ENCODE data around the gene SCD5. TPM values are rescaled to one million over a fixed set of nuclear protein-coding genes. Genes with fewer than 3 reads are reported as not detected.

Gene SCD5
- total and polyA plus RNA-seq, 2 donors (not counting 1 experiment from before 2014, with no cell fraction given), result 0.03 TPM; not detected in 1

- H3K4me3 ChIP-seq (ENCODE audit: control extremely low read depth in 1 of 5, extremely low read depth in 1 of 5, insufficient read depth in 1 of 5, low read depth in 2 of 5, low read length in 4 of 5), result no peak overlapping the region
- no peaks in the 10 kb centered on the region for H3K36me3 ChIP-seq (replicated peaks in 1 of 2; ENCODE audit: control extremely low read depth in 1 of 2, control insufficient read depth in 1 of 2, extremely low read depth in 1 of 2, insufficient read depth in 2 of 2, low read length in 1 of 2)
- POLR2A ChIA-PET, result no interaction called here
- H3K79me2 ChIP-seq (ENCODE audit: control insufficient read depth, insufficient read depth, low read length), result no peaks in the 10 kb centered on the region
- intact Hi-C loops (cut with micrococcal nuclease), result no loop called here
- Mint-ChIP-seq H3K9me3 (ENCODE audit: insufficient read depth) (no peaks in the 10 kb centered on the region), H3K4me1 (no peaks in the 10 kb centered on the region), H3K4me3 (no peak overlapping the region), H3K27me3 (peaks cover 9% of the 10 kb centered on the region), H3K27ac (no peak overlapping the region)
- CTCF ChIA-PET, result no interaction called here
- WGBS (ENCODE audit: insufficient coverage), result 91% methylated on average over 4 of the region's 4 CpGs
- H3K9me3 ChIP-seq (ENCODE audit: control extremely low read depth in 1 of 3, control insufficient read depth in 2 of 3, insufficient read depth in 1 of 3, low read length in 2 of 3), result no peaks in the 10 kb centered on the region
- ATAC-seq (ENCODE audit: low read depth) (no peak), DNase-seq (no peak)
- no peak overlapping the region for H3K27ac ChIP-seq (ENCODE audit: low read length in 2 of 2)
- TF ChIP-seq, protein P1, sequence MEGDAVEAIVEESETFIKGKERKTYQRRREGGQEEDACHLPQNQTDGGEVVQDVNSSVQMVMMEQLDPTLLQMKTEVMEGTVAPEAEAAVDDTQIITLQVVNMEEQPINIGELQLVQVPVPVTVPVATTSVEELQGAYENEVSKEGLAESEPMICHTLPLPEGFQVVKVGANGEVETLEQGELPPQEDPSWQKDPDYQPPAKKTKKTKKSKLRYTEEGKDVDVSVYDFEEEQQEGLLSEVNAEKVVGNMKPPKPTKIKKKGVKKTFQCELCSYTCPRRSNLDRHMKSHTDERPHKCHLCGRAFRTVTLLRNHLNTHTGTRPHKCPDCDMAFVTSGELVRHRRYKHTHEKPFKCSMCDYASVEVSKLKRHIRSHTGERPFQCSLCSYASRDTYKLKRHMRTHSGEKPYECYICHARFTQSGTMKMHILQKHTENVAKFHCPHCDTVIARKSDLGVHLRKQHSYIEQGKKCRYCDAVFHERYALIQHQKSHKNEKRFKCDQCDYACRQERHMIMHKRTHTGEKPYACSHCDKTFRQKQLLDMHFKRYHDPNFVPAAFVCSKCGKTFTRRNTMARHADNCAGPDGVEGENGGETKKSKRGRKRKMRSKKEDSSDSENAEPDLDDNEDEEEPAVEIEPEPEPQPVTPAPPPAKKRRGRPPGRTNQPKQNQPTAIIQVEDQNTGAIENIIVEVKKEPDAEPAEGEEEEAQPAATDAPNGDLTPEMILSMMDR (IDR thresholded peaks at IDR 0.05), result no peak
- TF ChIP-seq EZH2 (IDR thresholded peaks at IDR 0.05; ENCODE audit: borderline replicate concordance, insufficient read depth, low read depth, low read length, poor library complexity, severe bottlenecking), result no peak
- no peak overlapping the region for H2AFZ ChIP-seq (ENCODE audit: insufficient read depth, low read depth, low read length, poor library complexity, severe bottlenecking)
- H3K4me1 ChIP-seq (ENCODE audit: control insufficient read depth in 2 of 2, insufficient read depth in 2 of 2, low read length in 2 of 2), result no peaks in the 10 kb centered on the region
- H3K9ac ChIP-seq (ENCODE audit: low read length), result no peak overlapping the region
- H4K20me1 ChIP-seq (ENCODE audit: control insufficient read depth, insufficient read depth, low read length, poor library complexity, severe bottlenecking), result no peaks in the 10 kb centered on the region
- H3K4me2 ChIP-seq (replicated peaks; ENCODE audit: low read depth, low read length, poor library complexity, severe bottlenecking), result no peak overlapping the region
- no peaks in the 10 kb centered on the region for H3K27me3 ChIP-seq (replicated peaks in 1 of 4; ENCODE audit: control extremely low read depth in 1 of 4, control insufficient read depth in 3 of 4, insufficient read depth in 4 of 4, low read length in 3 of 4)
These were observed 11.3 kb downstream of the SCD5 start for GRCh38 chr4:82787342-82787741.

- Mint-ChIP-seq H3K27me3 (peaks cover 9% of the 10 kb centered on the region), H3K4me1 (no peaks in the 10 kb centered on the region), H3K4me3 (no peak overlapping the region), H3K9me3 (ENCODE audit: insufficient read depth) (no peaks in the 10 kb centered on the region), H3K27ac (no peak overlapping the region)
- Histone ChIP-seq H3K4me3 (ENCODE audit: control extremely low read depth in 1 of 5, extremely low read depth in 1 of 5, insufficient read depth in 1 of 5, low read depth in 2 of 5, low read length in 4 of 5) (no peak overlapping the region), H3K79me2 (ENCODE audit: control insufficient read depth, insufficient read depth, low read length) (no peaks in the 10 kb centered on the region), H2AFZ (ENCODE audit: insufficient read depth, low read depth, low read length, poor library complexity, severe bottlenecking) (no peak overlapping the region), H3K4me2 (replicated peaks; ENCODE audit: low read depth, low read length, poor library complexity, severe bottlenecking) (no peak overlapping the region), H4K20me1 (ENCODE audit: control insufficient read depth, insufficient read depth, low read length, poor library complexity, severe bottlenecking) (no peaks in the 10 kb centered on the region), H3K4me1 (ENCODE audit: control insufficient read depth in 2 of 2, insufficient read depth in 2 of 2, low read length in 2 of 2) (no peaks in the 10 kb centered on the region), H3K27me3 (replicated peaks in 1 of 4; ENCODE audit: control extremely low read depth in 1 of 4, control insufficient read depth in 3 of 4, insufficient read depth in 4 of 4, low read length in 3 of 4) (no peaks in the 10 kb centered on the region), H3K9me3 (ENCODE audit: control extremely low read depth in 1 of 3, control insufficient read depth in 2 of 3, insufficient read depth in 1 of 3, low read length in 2 of 3) (no peaks in the 10 kb centered on the region), H3K27ac (ENCODE audit: low read length in 2 of 2) (no peak overlapping the region), H3K9ac (ENCODE audit: low read length) (no peak overlapping the region), H3K36me3 (replicated peaks in 1 of 2; ENCODE audit: control extremely low read depth in 1 of 2, control insufficient read depth in 1 of 2, extremely low read depth in 1 of 2, insufficient read depth in 2 of 2, low read length in 1 of 2) (no peaks in the 10 kb centered on the region)
- CTCF ChIA-PET, result no interaction called here
- POLR2A ChIA-PET, result no interaction called here
- TF ChIP-seq, protein P1 (IDR thresholded peaks at IDR 0.05), result no peak
- no peak for TF ChIP-seq EZH2 (IDR thresholded peaks at IDR 0.05; ENCODE audit: borderline replicate concordance, insufficient read depth, low read depth, low read length, poor library complexity, severe bottlenecking)
- WGBS (ENCODE audit: insufficient coverage), result 92% methylated on average over 4 of the region's 4 CpGs
- no peak for DNase-seq
- intact Hi-C loops (cut with micrococcal nuclease), result no loop called here
- no peak for ATAC-seq (ENCODE audit: low read depth)
These were observed 11.8 kb downstream of the SCD5 start for GRCh38 chr4:82786828-82787227.

All from B cell (primary cell).